Measurements from ENCODE around the gene UNC93B1.

UNC93B1 gene

GRCh38 chr11:68039526-68040086 lies 35.7 kb upstream of the UNC93B1 start:
- no peak for DNase-seq

- DNase-seq = peak; percentile 58
Measured at GRCh38 chr11:68038718-68039525, 35.0 kb upstream of the UNC93B1 start, which contains the start of gene TCIRG1. Gene TCIRG1, plus strand, starts transcription at chr11:68039025. Its CDS starts 2,247 bp downstream, at chr11:68041272.

GRCh38 chr11:68038226-68038717 lies 34.4 kb upstream of the UNC93B1 start:
- DNase-seq = no peak

GRCh38 chr11:68037411-68038225 lies 33.7 kb upstream of the UNC93B1 start:
- no peak for DNase-seq

GRCh38 chr11:68036717-68037239 lies 32.9 kb upstream of the UNC93B1 start:
- no peak for DNase-seq

- DNase-seq = no peak
Measured at GRCh38 chr11:68036141-68036716, 32.3 kb upstream of the UNC93B1 start.

- no peak for DNase-seq
Measured at GRCh38 chr11:68035266-68035876, 31.5 kb upstream of the UNC93B1 start.

GRCh38 chr11:68033708-68034045 lies 29.8 kb upstream of the UNC93B1 start:
- no peak for DNase-seq

- no peak for DNase-seq
Measured at GRCh38 chr11:68032997-68033707, 29.3 kb upstream of the UNC93B1 start.

DNA sequence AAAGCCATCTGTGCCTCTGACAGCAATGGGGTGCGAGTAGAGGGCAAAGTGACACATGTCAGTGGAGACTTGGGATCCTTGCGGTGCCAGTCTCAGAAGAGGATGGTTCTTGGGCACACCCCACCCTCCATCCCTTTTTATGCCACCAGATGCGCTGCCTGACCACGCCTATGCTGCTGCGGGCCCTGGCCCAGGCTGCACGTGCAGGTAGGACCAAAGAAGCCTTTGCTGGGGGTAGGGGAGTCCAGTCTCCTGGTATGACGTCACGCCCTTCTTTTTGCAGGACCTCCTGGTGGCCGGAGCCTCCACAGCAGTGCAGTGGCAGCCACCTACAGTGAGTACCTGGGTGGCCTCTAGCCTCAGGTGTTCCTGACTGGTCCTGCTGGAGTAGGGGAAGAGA lies 28.1 kb upstream of the UNC93B1 start:
- no peak for DNase-seq

DNA sequence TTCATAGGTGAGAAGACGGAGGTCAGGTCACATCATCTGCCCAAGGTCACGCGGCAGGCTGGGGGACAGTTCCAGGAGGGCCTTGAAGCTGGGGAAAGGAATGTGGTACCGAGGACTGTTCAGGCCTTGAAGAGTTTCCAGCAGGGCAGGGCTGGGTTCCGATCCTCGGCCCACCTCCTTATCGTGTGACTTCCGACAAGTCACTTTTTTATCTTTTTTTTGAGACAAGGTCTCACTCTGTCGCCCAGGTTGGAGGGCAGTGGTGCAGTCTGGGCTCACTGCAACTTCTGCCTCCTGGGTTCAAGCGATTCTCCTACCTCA lies 27.2 kb upstream of the UNC93B1 start:
- DNase-seq = no peak

- DNase-seq = peak; percentile 99
Measured at GRCh38 chr11:68030318-68031143, 26.6 kb upstream of the UNC93B1 start, which contains the start of gene NDUFS8. Gene NDUFS8, plus strand, starts transcription at chr11:68030681. Its CDS starts 1,471 bp downstream, at chr11:68032152.

- DNase-seq = no peak
Measured at GRCh38 chr11:68028802-68029545, 25.1 kb upstream of the UNC93B1 start.

DNA sequence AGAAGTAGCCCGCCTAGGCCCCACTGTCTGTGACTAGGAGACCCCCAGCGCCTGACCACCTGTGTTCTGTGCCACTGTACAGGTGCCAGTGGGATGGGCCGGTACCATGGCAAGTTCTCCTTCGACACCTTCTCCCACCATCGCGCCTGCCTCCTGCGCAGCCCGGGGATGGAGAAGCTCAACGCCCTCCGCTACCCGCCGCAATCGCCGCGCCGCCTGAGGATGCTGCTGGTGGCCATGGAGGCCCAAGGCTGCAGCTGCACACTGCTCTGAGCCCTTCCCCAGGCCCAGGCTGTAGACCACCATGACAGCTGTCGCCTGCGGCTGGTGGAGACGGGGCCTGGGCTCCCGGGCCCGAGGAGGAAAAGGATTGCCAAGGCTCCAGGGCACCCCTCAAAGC lies 23.8 kb upstream of the UNC93B1 start:
- no peak for DNase-seq

DNA sequence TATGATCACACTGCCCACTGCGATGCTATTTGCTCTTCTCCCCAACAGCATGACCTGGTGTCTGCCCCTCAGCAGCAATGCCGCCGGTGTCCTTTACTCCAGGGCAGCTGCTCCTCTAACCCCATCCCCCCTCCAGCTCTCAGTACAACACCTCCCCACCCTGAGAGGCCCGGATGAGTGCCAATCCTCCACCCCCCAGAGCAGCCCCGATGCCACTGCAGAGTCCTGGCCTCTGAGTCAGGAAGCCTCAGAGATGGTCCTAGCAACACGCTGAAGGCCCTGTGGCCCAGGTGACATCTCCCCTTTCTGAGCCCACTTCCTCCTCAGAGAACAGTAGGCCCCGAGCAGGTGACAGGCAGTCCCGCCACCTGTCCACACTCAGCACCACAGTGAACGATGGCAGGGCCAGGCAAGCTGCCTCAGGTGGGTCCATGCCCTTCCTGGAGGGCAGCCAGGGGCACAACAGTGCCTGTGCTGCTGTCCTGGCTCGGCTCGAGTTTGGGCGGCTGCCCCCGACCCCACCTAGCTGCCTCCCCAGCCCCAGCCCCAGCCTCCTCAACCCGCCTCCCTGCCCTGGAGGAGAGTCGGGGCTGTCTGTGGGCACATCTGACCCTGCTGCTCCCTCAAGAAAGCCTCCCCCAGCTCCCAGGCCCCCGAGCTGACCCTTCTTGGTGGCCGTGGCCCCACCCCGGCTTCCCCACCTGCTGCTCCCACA lies 22.7 kb upstream of the UNC93B1 start:
- DNase-seq = peak; percentile 41

DNA sequence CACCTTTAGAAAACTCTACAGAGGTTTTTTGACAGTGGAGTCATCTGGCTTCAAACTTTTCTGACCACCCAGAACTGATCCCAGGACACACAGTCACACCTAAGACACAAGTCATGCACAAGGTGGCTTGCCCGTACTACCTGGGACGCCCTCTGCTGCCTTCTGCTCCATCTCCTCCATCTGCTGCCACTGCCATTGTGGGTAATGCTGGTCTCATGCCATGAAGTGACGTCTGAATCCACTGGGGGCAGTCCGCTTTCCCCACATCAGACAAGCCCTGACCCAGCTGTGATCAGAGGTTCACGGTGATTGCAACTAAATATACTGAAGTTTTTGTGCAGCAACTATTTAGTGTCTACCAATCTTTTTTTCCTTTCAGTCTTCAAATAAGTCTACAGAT lies 21.1 kb upstream of the UNC93B1 start:
- no peak for DNase-seq

DNA sequence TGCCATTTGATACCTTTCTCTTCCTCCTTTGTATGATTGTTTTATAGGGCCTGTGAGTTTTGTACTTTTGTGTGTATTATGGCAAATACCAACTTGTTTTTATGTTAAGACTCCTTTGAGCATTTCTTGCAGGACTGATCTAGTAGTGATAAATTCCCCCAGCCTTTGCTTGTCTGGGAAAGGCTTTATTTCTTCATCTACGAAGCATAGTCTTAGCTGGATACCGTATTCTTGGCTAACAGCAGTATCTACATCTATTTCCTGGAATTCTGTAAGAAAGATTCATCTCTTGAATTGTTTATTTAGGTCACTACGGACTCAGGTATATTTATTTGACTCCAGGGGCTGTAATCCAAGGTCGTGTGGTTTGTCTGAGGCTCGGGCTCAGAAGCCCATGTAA lies 20.6 kb upstream of the UNC93B1 start:
- DNase-seq = no peak

DNA sequence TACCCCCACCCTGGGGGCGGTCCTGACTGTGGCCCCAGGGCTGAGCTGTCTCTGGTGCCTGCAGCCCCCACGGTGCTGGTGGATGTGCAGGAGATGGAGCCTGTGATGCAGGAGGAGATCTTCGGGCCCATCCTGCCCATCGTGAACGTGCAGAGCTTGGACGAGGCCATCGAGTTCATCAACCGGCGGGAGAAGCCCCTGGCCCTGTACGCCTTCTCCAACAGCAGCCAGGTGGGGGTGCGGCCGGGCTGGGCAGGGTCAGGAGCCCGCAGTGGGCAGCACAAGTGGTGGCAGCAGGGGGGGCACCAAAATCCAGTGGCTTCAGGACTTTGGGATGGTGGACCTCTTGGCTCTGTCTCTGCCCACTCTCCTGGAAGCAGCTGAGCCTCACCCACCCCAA lies 18.6 kb upstream of the UNC93B1 start:
- DNase-seq = no peak

DNA sequence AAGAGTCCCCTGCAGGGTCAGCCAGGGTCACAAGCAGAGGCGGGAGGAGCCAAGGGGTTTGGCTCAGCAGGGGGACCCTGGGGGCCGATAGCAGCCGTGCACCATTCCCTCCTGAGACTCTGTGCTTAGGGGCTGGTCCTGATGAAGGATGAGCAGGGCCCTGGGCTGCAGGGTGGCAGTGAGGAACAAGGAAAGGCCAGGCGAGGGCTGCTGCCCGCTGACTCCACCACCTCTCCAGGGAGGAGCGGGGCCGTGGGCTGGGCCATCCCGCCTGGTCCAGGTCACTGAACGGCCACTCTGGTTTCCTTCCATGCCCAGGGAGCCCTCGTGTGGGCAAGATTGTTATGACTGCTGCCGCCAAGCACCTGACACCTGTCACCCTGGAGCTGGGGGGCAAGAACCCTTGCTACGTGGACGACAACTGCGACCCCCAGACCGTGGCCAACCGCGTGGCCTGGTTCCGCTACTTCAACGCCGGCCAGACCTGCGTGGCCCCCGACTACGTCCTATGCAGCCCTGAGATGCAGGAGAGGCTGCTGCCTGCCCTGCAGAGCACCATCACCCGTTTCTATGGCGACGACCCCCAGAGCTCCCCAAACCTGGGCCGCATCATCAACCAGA lies 17.4 kb upstream of the UNC93B1 start:
- DNase-seq = no peak
